WERI-Rb-1 (cell line): ENCODE data around the gene CALML5.

Source experiments
- DNase-seq: peaks from one replicate; pipeline ENCODE4 v3.0.0-alpha.2; 2020
- H3K27ac ChIP-seq: fragments of 250-450 bp; sonication (Bioruptor Pico); 2 replicates; pipeline ENCODE4 v1.5.1; 2020; ENCODE audit warnings: mild to moderate bottlenecking, moderate library complexity
- H3K27me3 ChIP-seq: fragments of 250-450 bp; sonication (Bioruptor Pico); 2 replicates; pipeline ENCODE4 v1.5.1; 2021; ENCODE audit warnings: mild to moderate bottlenecking, low read depth, moderate library complexity; ENCODE audit not compliant: insufficient read depth, severe bottlenecking
- H3K36me3 ChIP-seq: fragments of 250-450 bp; sonication (Bioruptor Pico); 2 replicates; pipeline ENCODE4 v1.5.1; 2020; ENCODE audit warnings: mild to moderate bottlenecking, moderate library complexity
- H3K4me3 ChIP-seq: 2 replicates; pipeline ENCODE4 v1.5.1; 2011; ENCODE audit warnings: low read depth, mild to moderate bottlenecking, control low read depth, low read length
- H3K9me3 ChIP-seq: fragments of 250-450 bp; sonication (Bioruptor Pico); 2 replicates; pipeline ENCODE4 v1.5.1; 2021; ENCODE audit warnings: mild to moderate bottlenecking, moderate library complexity; ENCODE audit not compliant: severe bottlenecking
- CTCF ChIP-seq: IDR thresholded peaks from 2 replicates; pipeline ENCODE4 v1.5.1; 2011; ENCODE audit warnings: low read depth, mild to moderate bottlenecking, control low read depth, inconsistent platforms, low read length

CALML5 gene

DNA sequence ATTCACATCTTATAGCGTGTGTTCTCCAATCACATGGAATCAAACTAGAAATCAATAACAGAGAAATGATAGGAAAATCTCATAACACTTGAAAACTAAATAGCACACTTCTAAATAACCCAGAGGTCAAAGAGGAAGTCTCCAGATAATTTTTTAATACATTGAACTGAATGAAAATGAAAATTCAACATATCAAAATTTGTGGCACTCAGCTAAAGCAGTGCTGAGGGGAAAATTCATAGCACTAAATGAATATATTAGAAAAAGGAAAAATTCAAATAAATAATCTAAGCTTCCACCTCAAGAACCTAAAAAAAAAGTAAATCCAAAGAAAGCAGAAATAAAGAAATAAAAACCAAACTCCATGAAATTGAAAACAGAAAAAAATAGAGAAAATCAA is 42.7 kb upstream of the CALML5 start:
- no peak overlapping the region for H3K27ac ChIP-seq
- no peak for DNase-seq

DNA sequence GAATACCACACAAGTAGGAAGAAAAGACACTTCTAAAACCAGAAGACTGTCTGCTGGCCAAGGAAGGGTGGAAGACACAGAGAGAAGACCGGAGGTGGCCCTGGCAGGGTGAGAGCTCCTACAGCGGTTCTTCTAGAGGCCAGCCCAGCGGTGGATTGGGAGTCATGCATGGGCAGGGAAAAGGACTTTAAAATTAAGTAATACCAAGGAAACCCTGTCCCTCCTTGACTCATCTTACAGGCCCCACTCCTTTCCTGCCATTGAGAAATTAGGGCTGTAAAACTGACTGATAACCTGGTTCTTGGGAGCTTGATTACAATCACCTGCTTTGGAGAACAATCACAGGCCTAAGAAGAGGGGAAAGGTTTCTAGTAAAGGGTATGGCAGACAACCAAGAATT is 41.5 kb upstream of the CALML5 start:
- H3K27ac ChIP-seq = no peak overlapping the region
- DNase-seq = no peak
- H3K27me3 ChIP-seq = no peaks in the 10 kb centered on the region
- TF ChIP-seq CTCF = no peak
- H3K36me3 ChIP-seq = no peaks in the 10 kb centered on the region
- H3K4me3 ChIP-seq = no peak overlapping the region
- no peaks in the 10 kb centered on the region for H3K9me3 ChIP-seq

More for the DNA sequence above, 42.7 kb upstream of the CALML5 start:
- no peaks in the 10 kb centered on the region for H3K27me3 ChIP-seq
- H3K36me3 ChIP-seq = no peaks in the 10 kb centered on the region
- TF ChIP-seq CTCF = no peak
- no peak overlapping the region for H3K4me3 ChIP-seq
- H3K9me3 ChIP-seq = no peaks in the 10 kb centered on the region

DNA sequence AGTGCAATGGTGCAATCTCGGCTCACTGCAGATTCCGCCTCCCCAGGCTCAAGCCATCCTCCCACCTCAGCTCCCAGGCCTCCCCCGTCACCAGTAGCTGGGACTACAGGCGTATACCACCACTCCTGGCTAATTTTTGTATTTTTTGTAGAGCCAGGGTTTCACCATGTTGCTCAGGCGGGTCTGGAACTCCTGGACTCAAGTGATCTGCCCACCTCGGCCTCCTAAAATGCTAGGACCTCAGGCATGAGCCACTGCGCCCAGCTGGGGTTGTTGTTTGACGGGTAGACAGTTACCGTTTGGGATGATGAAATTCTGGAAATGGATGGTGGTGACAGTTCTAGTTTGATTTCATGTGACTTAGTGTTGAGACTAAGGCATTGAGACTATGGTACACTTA is 40.7 kb upstream of the CALML5 start:
- DNase-seq = no peak
- Histone ChIP-seq H3K9me3 (no peaks in the 10 kb centered on the region), H3K36me3 (no peaks in the 10 kb centered on the region), H3K27ac (no peak overlapping the region), H3K4me3 (no peak overlapping the region), H3K27me3 (no peaks in the 10 kb centered on the region)
- TF ChIP-seq CTCF = no peak

GRCh38 chr10:5538892-5539651 is 39.7 kb upstream of the CALML5 start:
- no peak for DNase-seq
- Histone ChIP-seq H3K9me3 (no peaks in the 10 kb centered on the region), H3K36me3 (no peaks in the 10 kb centered on the region), H3K4me3 (no peak overlapping the region), H3K27me3 (no peaks in the 10 kb centered on the region), H3K27ac (no peak overlapping the region)
- TF ChIP-seq CTCF = no peak

- TF ChIP-seq CTCF = no peak
- no peaks in the 10 kb centered on the region for H3K36me3 ChIP-seq
- no peaks in the 10 kb centered on the region for H3K9me3 ChIP-seq
- H3K27me3 ChIP-seq = no peaks in the 10 kb centered on the region
- DNase-seq = no peak
- no peak overlapping the region for H3K27ac ChIP-seq
- no peak overlapping the region for H3K4me3 ChIP-seq
Measured at GRCh38 chr10:5538446-5538845, 39.1 kb upstream of the CALML5 start.

- no peak overlapping the region for H3K4me3 ChIP-seq
- TF ChIP-seq CTCF = no peak
- H3K36me3 ChIP-seq = no peaks in the 10 kb centered on the region
- DNase-seq = no peak
- no peaks in the 10 kb centered on the region for H3K27me3 ChIP-seq
- H3K9me3 ChIP-seq = no peaks in the 10 kb centered on the region
- no peak overlapping the region for H3K27ac ChIP-seq
Measured at GRCh38 chr10:5537684-5538083, 38.3 kb upstream of the CALML5 start.
